GM19397 (cell line): Measurements from ENCODE around the gene TH.
"Not testable (repeated sequence)": the region's sequence is repeated elsewhere in the genome, so short reads cannot be mapped to it uniquely, and the experiment has no call there.

Source experiments
- ATAC-seq: cut with Tn5 transposase; IDR thresholded peaks from one replicate; pipeline ENCODE4 v1.9.1; 2021; ENCODE audit warnings: mild to moderate bottlenecking, moderate library complexity; ENCODE audit not compliant: unreplicated experiment

TH gene

GRCh38 chr11:2132246-2132645 lies 39.4 kb downstream of the TH start:
- no peak for ATAC-seq

GRCh38 chr11:2131371-2132236 lies 40.0 kb downstream of the TH start:
- no peak for ATAC-seq

DNA sequence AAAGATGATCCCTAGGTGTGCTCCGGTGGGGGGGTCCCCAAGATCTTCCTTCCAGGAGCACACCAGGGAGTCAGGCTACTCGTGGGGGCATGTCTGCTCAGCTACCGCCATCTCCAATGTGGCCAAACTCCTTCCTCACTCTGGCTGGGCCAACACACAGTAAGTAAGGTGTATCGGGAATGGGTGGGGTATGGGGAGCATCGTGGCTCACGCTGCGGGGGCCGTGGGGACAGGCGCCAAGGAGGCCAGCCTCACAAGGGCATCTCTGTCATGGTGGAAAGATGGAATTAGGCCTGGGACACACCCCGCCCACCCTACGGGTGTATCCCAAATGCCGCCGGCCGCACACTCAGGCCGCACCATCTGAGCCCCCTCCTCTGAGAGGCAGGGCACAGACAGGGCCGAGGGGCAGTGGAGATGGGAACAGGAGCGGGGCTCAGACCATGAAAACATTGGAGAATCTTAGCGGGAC lies 40.7 kb downstream of the TH start:
- no peak for ATAC-seq

- ATAC-seq, result no peak
Measured at GRCh38 chr11:2129699-2130366, 41.8 kb downstream of the TH start.

DNA sequence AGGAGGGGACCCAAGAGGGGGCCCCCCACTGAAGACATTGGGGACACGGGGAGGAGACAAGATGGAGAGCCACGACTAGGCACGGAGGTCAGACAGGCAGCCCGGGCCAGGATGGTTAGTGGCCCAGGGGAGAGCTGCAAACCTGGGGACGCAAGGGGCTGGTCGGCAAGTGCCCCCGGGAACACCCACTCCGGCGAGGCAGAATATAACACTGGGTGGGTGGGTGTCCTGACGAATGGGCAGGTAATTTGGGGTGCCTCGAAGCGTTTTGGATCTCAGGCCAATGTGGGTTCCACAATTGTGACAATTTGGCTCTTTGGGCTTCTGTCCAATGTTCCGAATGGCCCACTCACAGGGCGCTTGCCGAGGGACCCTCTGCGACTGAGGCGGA lies 42.3 kb downstream of the TH start:
- ATAC-seq, result no peak

DNA sequence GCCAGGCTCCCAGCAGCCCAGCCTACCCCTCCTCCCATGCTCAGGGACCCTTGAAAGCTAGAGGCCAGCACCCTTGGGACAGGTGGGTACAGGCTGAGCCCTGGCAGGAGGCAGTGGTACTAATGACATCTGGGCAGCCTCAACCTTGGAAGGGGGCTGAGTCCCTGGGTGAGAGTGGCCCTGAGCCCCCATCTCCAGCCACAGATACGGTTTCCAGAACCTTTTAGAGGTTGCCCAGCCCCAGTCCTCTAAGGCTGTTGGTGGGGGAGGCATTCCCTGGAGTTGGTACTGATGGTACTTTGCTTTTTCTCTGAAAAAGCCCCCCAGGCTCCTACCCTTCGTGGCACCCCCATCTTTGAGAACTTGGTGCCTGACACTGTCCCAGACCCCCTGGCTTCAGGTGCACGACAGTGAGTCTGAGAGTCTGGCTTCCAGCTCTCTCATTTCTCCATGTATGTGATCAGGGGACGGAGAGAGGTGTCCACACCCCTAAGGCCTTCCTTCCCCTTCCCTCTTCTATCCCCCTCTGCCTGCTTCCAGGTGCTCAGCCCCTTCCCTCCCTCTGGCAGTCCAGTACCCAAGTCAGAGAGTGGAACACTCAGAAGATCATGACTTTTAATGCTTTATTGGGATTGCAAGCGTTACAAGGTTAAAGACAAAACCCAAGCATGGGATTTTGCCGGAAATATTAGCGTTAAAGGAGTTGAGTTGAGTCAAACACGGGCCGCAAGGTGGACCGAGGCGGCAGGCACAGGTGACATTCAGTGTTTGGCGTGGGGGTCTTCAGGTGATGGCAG lies 42.9 kb downstream of the TH start:
- no peak for ATAC-seq

DNA sequence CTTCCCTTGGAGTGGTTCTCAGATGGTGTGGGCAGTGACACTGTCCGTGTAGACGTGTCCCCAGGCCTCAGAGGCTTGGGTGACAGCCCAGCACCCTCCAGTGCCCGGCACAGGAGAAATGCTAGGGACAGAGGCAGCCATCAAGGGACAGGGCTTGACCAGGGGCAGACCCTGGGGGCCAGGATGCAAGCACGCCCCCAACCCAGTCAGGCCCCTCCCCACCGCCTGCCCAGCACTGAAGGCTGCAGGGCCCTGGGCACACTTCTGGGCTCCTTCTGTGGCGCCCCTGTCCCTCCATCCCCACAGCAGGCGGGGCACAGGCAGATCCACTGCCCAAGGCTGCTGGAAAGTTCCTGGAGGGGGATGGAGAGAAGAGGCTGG lies 43.5 kb downstream of the TH start:
- ATAC-seq, result no peak

GRCh38 chr11:2127482-2128129 lies 44.0 kb downstream of the TH start:
- ATAC-seq, result no peak

DNA sequence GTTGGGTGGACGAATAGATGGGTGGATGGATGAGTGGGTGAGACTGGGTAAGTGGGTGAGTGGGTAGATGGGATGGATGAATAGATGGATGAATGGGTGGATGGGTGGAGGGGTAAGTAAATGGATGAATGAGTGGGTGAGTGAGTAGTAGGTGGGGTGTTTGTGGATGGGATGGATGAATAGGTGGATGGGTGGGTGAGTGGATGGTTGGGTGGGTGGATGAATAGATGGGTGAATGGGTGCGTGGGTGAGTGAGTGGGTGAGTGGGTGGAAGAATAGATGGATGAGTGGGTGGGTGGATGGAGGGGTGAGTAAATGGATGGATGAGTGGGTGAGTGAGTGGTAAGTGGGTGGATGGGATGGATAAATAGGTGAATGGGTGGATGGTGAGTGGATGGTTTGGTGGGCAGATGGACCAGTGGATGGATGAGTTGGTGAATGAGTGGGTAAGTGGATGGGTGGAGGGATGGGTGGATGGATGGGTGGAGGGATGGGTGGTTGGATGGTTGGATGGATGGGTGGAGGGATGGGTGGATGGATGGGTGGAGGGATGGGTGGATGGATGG lies 45.0 kb downstream of the TH start:
- ATAC-seq, result no peak

- ATAC-seq, result not testable (repeated sequence)
Measured at GRCh38 chr11:2124736-2125484, 46.7 kb downstream of the TH start.

- no peak for ATAC-seq
Measured at GRCh38 chr11:2123628-2123960, 48.0 kb downstream of the TH start.

- no peak for ATAC-seq
Measured at GRCh38 chr11:2122907-2123627, 48.5 kb downstream of the TH start.

DNA sequence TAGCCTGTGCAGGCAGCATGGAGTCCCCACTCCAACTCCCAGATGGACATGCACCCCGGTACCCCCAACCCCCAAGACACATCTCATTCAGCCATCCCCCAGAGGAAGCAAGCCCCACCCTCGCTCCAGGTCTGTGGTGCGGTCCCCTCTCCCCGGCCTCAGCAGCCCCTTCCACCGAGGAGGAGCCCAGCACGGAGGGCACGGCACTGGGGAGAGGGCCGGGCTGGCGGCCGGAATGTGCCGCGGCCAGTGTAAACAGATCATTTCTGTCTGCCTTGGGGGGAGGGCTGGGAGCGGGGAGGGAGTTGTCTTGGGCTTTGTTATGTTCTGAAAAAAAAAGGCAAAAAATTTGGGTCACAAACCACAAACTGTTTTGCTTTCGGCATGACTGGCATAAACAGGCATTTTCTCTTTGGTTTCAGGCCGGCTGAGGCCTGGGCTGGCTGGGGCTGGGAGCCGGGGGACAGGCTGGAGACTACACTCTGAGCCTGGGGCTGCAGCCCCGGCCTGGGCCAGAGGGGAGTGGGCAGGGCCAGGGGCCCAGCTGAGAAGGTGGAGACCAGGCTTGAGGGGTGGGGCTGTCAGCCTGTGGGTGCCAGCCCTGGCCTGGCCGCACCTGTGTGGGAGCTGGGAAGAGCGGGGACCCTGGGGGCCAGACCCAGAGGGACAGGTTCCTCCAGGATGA lies 49.3 kb downstream of the TH start:
- no peak for ATAC-seq

DNA sequence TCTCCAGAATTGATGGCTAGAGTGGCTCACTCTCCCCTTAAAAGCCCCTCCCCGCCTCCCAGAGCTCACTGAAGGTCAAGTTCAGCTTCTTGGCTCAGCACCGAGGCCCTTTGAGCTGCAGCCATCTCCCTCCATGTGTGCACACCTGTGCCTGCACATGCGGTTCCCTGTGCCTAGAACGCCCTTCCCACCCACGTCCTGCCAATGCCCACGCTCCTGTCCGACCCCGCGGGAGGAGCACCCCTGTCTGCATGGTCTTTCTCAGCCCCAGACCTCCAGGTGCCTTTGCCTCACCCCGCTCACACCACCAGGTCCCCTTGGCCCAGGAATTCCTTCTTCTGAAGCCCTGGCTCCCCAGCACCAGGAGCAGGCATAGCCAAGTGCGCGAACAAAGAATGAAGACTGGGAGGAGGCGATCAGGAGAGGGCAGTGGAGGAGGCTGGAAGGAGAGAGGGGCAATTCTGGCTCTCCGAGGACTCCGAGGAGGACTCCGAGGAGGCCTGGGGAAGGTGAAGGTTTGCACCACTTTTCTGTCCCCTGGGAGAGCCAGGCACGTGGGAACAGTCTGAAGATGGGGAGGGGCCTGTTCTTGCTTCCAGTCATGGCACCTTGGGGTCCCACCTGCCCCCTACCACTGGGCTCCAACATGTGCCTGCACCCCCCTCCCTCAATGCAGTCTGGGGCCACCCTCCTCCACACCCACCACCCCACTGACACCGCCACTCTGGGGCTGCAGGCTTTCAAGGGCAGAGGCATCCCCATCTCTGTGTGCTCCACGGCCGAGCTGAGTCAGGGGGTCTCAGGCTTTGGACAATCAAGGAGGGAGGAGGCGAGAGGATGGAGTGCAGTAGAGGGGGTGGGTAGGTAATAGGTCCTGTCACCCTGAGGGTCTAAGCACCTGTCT lies 50.1 kb downstream of the TH start:
- ATAC-seq, result no peak

- ATAC-seq, result no peak
Measured at GRCh38 chr11:2120359-2121100, 51.1 kb downstream of the TH start.

- ATAC-seq, result no peak
Measured at GRCh38 chr11:2118677-2119076, 52.9 kb downstream of the TH start.

DNA sequence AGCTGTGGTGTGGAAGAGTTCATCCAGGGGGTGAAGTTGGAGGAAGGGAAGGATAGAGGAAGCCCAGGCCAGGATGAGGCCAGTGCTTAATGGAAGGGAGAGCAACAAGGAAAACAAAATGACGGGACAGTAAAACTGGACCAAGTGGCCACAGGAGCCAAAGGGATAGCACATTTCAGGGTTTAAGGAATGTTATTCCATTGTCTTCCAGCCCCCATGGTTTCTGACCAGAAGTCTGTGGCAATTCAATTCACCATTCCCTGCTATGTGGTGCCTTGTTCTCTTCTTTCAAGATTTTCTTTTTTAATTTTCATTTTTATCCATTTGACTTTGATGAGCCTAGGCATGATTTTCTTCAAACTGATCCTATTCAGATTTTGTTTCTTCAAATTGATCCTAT lies 54.9 kb downstream of the TH start:
- ATAC-seq, result no peak
